Endodermal cell (in vitro differentiated cells): Measurements from ENCODE around the gene ZG16B. TPM values are rescaled to one million over a fixed set of nuclear protein-coding genes. Genes with fewer than 3 reads are reported as not detected.

Experiments used
- DNase-seq: peaks from one replicate; pipeline ENCODE4 v3.0.0-alpha.2; 2017
- H3K27ac ChIP-seq: 2 replicates; pipeline ENCODE4 v1.5.1; 2013; ENCODE audit warnings: mild to moderate bottlenecking, low read depth, low read length, moderate library complexity
- H3K27me3 ChIP-seq: 2 replicates; pipeline ENCODE4 v1.6.1; 2013; ENCODE audit warnings: mild to moderate bottlenecking, low read length, moderate library complexity; ENCODE audit not compliant: insufficient read depth, control insufficient read depth, poor library complexity, severe bottlenecking
- H3K36me3 ChIP-seq: 2 replicates; pipeline ENCODE4 v1.7.0; 2013; ENCODE audit warnings: mild to moderate bottlenecking, low read length, moderate library complexity; ENCODE audit not compliant: control insufficient read depth, insufficient read depth
- H3K4me1 ChIP-seq: one replicate; pipeline ENCODE4 v1.7.0; 2013; ENCODE audit warnings: low read length; ENCODE audit not compliant: control insufficient read depth, insufficient read depth
- H3K4me3 ChIP-seq: 2 replicates; pipeline ENCODE4 v1.5.1; 2013; ENCODE audit warnings: mild to moderate bottlenecking, low read length, moderate library complexity
- H3K9ac ChIP-seq: 2 replicates; pipeline ENCODE4 v1.6.1; 2013; ENCODE audit warnings: mild to moderate bottlenecking, low read length, moderate library complexity; ENCODE audit not compliant: poor library complexity, severe bottlenecking; ENCODE audit errors: extremely low read depth
- H3K9me3 ChIP-seq: 2 replicates; pipeline ENCODE4 v1.6.1; 2013; ENCODE audit warnings: mild to moderate bottlenecking, low read length, moderate library complexity; ENCODE audit not compliant: control insufficient read depth
- H3K27ac Mint-ChIP-seq: 2 replicates; pipeline ENCODE4 v1.8.0; 2020; ENCODE audit warnings: mixed read lengths
- H3K27me3 Mint-ChIP-seq: 2 replicates; pipeline ENCODE4 v1.8.0; 2021; ENCODE audit warnings: mild to moderate bottlenecking, mixed read lengths; ENCODE audit not compliant: insufficient read depth
- H3K36me3 Mint-ChIP-seq: 2 replicates; pipeline ENCODE4 v1.8.0; 2020; ENCODE audit warnings: low read depth, mixed read lengths
- H3K4me1 Mint-ChIP-seq: 2 replicates; pipeline ENCODE4 v1.8.0; 2020; ENCODE audit warnings: mixed read lengths
- H3K4me3 Mint-ChIP-seq: 2 replicates; pipeline ENCODE4 v1.8.0; 2020; ENCODE audit warnings: mild to moderate bottlenecking, moderate library complexity, mixed read lengths
- H3K9me3 Mint-ChIP-seq: 2 replicates; pipeline ENCODE4 v1.8.0; 2020; ENCODE audit warnings: mild to moderate bottlenecking, mixed read lengths
- WGBS, 2 experiments: methylation state at CpG; one replicate each; pipeline versions ENCODE4 v1.1.5 to v1.1.7; 2013; ENCODE audit warnings: missing lambda C conversion rate in 2 of 2, mixed read lengths in 1 of 2; ENCODE audit not compliant: insufficient coverage in 1 of 2, insufficient read length in 1 of 2; 5-methylcytosine and 5-hydroxymethylcytosine counted together
- total RNA-seq, 2 donors: library from RNA; stranded (reverse); fragmentation: NEBNext Ultra II Directional in 1 of 2; extraction: Animal tissue kit (Norgen Biotek cat#: 25700) in 1 of 2; gene quantifications; 2 replicates in 1 of 2; 3 replicates in 1 of 2; pipeline ENCODE4 v1.2.1, GENCODE V29; 2021
- TF ChIP-seq, protein P1 (sequence below): fragments of 200-600 bp; sonication (generic); conservative IDR thresholded peaks from 2 replicates; pipeline ENCODE4 v1.5.0; 2021; ENCODE audit warnings: antibody characterized with exemption, mild to moderate bottlenecking

The ZG16B gene
- total RNA-seq, 2 donors from 2014 or later = not detected

GRCh38 chr16:2806286-2806685, 23.8 kb upstream of the ZG16B start:
- TF ChIP-seq, protein P1, sequence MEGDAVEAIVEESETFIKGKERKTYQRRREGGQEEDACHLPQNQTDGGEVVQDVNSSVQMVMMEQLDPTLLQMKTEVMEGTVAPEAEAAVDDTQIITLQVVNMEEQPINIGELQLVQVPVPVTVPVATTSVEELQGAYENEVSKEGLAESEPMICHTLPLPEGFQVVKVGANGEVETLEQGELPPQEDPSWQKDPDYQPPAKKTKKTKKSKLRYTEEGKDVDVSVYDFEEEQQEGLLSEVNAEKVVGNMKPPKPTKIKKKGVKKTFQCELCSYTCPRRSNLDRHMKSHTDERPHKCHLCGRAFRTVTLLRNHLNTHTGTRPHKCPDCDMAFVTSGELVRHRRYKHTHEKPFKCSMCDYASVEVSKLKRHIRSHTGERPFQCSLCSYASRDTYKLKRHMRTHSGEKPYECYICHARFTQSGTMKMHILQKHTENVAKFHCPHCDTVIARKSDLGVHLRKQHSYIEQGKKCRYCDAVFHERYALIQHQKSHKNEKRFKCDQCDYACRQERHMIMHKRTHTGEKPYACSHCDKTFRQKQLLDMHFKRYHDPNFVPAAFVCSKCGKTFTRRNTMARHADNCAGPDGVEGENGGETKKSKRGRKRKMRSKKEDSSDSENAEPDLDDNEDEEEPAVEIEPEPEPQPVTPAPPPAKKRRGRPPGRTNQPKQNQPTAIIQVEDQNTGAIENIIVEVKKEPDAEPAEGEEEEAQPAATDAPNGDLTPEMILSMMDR = no peak
- peaks cover 27% of the 10 kb centered on the region for H3K9me3 Mint-ChIP-seq
- peaks cover 4% of the 10 kb centered on the region for H3K27me3 ChIP-seq
- no peaks in the 10 kb centered on the region for H3K4me1 Mint-ChIP-seq
- H3K27ac Mint-ChIP-seq = no peak overlapping the region
- H3K27me3 Mint-ChIP-seq = peaks cover 41% of the 10 kb centered on the region
- no peaks in the 10 kb centered on the region for H3K4me1 ChIP-seq
- H3K4me3 Mint-ChIP-seq = no peak overlapping the region
- H3K36me3 Mint-ChIP-seq = no peaks in the 10 kb centered on the region
- 78 to 81% methylated on average over 3 to 5 of the region's 5 CpGs for WGBS, 2 experiments
- H3K4me3 ChIP-seq = no peak overlapping the region
- DNase-seq = no peak
- H3K27ac ChIP-seq = no peak overlapping the region
- no peaks in the 10 kb centered on the region for H3K36me3 ChIP-seq
- no peak overlapping the region for H3K9ac ChIP-seq
- peaks cover 18% of the 10 kb centered on the region for H3K9me3 ChIP-seq

DNA sequence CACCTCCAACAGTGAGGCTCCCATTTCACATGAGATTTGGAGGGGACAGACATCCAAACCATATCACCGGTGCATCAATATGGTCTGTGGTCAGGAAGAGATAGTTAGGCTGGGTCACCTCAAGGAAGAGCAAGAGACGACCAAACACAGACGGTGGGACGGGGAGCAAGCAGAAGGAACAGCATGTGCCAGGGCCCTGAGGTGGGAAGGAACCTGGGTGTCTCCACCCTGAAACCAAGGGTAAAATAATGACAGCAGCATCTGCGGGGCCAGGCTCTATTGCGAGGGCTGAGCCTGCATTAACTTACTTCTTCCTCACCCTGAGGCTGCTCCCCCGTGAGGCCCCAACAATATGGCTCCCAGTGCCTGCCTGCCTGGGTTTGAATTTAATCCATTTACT, 21.9 kb upstream of the ZG16B start:
- Histone ChIP-seq H3K4me1 (peaks cover 5% of the 10 kb centered on the region), H3K27ac (no peak overlapping the region), H3K4me3 (no peak overlapping the region), H3K9me3 (peaks cover 12% of the 10 kb centered on the region), H3K9ac (no peak overlapping the region), H3K36me3 (no peaks in the 10 kb centered on the region), H3K27me3 (peaks cover 4% of the 10 kb centered on the region)
- Mint-ChIP-seq H3K4me1 (peaks cover 12% of the 10 kb centered on the region), H3K9me3 (peaks cover 19% of the 10 kb centered on the region), H3K27ac (no peak overlapping the region), H3K36me3 (no peaks in the 10 kb centered on the region), H3K27me3 (peaks cover 41% of the 10 kb centered on the region), H3K4me3 (no peak overlapping the region)
- WGBS, 2 experiments = 91 to 95% methylated on average over 3 to 7 of the region's 7 CpGs
- peak; percentile 26 for DNase-seq
- TF ChIP-seq, protein P1 = no peak

- H3K36me3 ChIP-seq = no peaks in the 10 kb centered on the region
- peaks cover 2% of the 10 kb centered on the region for H3K9me3 ChIP-seq
- DNase-seq = no peak
- no peak overlapping the region for H3K4me3 ChIP-seq
- Mint-ChIP-seq H3K4me3 (no peak overlapping the region), H3K27ac (no peak overlapping the region), H3K4me1 (peaks cover 12% of the 10 kb centered on the region), H3K9me3 (peaks cover 11% of the 10 kb centered on the region), H3K36me3 (no peaks in the 10 kb centered on the region), H3K27me3 (peaks cover 35% of the 10 kb centered on the region)
- peaks cover 4% of the 10 kb centered on the region for H3K27me3 ChIP-seq
- no peak overlapping the region for H3K27ac ChIP-seq
- TF ChIP-seq, protein P1 = no peak
- H3K9ac ChIP-seq = no peak overlapping the region
- H3K4me1 ChIP-seq = peaks cover 5% of the 10 kb centered on the region
- 82 to 91% methylated on average over 2 of the region's 3 CpGs for whole genome bisulfite sequencing, 2 experiments
These were observed 20.8 kb upstream of the ZG16B start for GRCh38 chr16:2809149-2809760.
